HepG2 (cell line): ENCODE data around the gene DOK1. TPM values are rescaled to one million over a fixed set of nuclear protein-coding genes. Genes with fewer than 3 reads are reported as not detected.

Experiments used
- AHR ChIP-seq: IDR thresholded peaks from 2 replicates; pipeline ENCODE4 v1.6.1; 2018; ENCODE audit warnings: missing genetic modification reagents, missing compliant biosample characterization
- CSRNP2 ChIP-seq: sonication (generic); formaldehyde crosslinking; conservative IDR thresholded peaks from 2 replicates; pipeline ENCODE4 v1.8.0; 2022; ENCODE audit warnings: low read depth, missing genetic modification reagents
- DRAP1 ChIP-seq: IDR thresholded peaks from 2 replicates; pipeline ENCODE4 v1.6.1; 2016; ENCODE audit warnings: missing genetic modification reagents, missing compliant biosample characterization
- ERF ChIP-seq: IDR thresholded peaks from 2 replicates; pipeline ENCODE4 v1.6.1; 2018; ENCODE audit warnings: missing biosample characterization, missing genetic modification reagents
- FOSL2 ChIP-seq: sonication (generic); formaldehyde crosslinking; IDR thresholded peaks from 2 replicates; pipeline ENCODE4 v1.4.0; 2020; ENCODE audit warnings: missing genetic modification reagents
- FOXP1 ChIP-seq, 2 experiments: fragments of 450-650 bp in 1 of 2; IDR thresholded peaks; 2 replicates each; pipeline ENCODE4 v1.6.1; 2017 to 2018; ENCODE audit warnings: antibody characterized with exemption in 1 of 2
- KLF12 ChIP-seq: sonication (generic); formaldehyde crosslinking; IDR thresholded peaks from 2 replicates; pipeline ENCODE4 v1.4.0; 2020; ENCODE audit warnings: missing genetic modification reagents, borderline replicate concordance
- MIER2 ChIP-seq: IDR thresholded peaks from 2 replicates; pipeline ENCODE4 v1.6.1; 2016; ENCODE audit warnings: missing biosample characterization, missing genetic modification reagents
- NFRKB ChIP-seq: fragments of 450-650 bp; IDR thresholded peaks from 2 replicates; pipeline ENCODE4 v1.6.1; 2017
- RFXAP ChIP-seq: sonication (generic); formaldehyde crosslinking; IDR thresholded peaks from 2 replicates; pipeline ENCODE4 v1.4.0; 2020; ENCODE audit warnings: missing genetic modification reagents, borderline replicate concordance
- SMAD9 ChIP-seq: sonication (generic); formaldehyde crosslinking; IDR thresholded peaks from 2 replicates; pipeline ENCODE4 v1.5.1; 2020; ENCODE audit warnings: mild to moderate bottlenecking, missing genetic modification reagents
- TGIF2 ChIP-seq: IDR thresholded peaks from 2 replicates; pipeline ENCODE4 v1.6.1; 2016; ENCODE audit warnings: control low read depth, missing compliant biosample characterization
- THYN1 ChIP-seq: sonication (generic); formaldehyde crosslinking; IDR thresholded peaks from 2 replicates; pipeline ENCODE4 v1.8.1; 2023; ENCODE audit warnings: low read depth, mild to moderate bottlenecking, moderate library complexity, missing genetic modification reagents, borderline replicate concordance
- TRIM24 ChIP-seq: sonication (generic); formaldehyde crosslinking; IDR thresholded peaks from 2 replicates; pipeline ENCODE4 v1.8.0; 2022; ENCODE audit warnings: mild to moderate bottlenecking, missing genetic modification reagents
- U2AF1 ChIP-seq: fragments of 200-400 bp; formaldehyde crosslinking; optimal IDR thresholded peaks from 2 replicates; pipeline ENCODE3; 2017; ENCODE audit warnings: mild to moderate bottlenecking, low read depth, low read length
- YEATS2 ChIP-seq: sonication (generic); formaldehyde crosslinking; IDR thresholded peaks from 2 replicates; pipeline ENCODE4 v1.4.0; 2020; ENCODE audit warnings: missing genetic modification reagents, borderline replicate concordance
- ZBTB43 ChIP-seq: sonication (generic); formaldehyde crosslinking; conservative IDR thresholded peaks from 2 replicates; pipeline ENCODE4 v1.4.0; 2020; ENCODE audit warnings: missing genetic modification reagents
- ZNF160 ChIP-seq: sonication (generic); formaldehyde crosslinking; IDR thresholded peaks from 2 replicates; pipeline ENCODE4 v1.8.0; 2022; ENCODE audit warnings: mild to moderate bottlenecking, inconsistent platforms, missing genetic modification reagents
- ZNF468 ChIP-seq: sonication (generic); formaldehyde crosslinking; IDR thresholded peaks from 2 replicates; pipeline ENCODE4 v1.8.0; 2022; ENCODE audit warnings: mild to moderate bottlenecking, moderate library complexity, missing genetic modification reagents
- ZNF552 ChIP-seq: sonication (generic); formaldehyde crosslinking; IDR thresholded peaks from 2 replicates; pipeline ENCODE4 v1.9.0; 2022; ENCODE audit warnings: missing genetic modification reagents, mild to moderate bottlenecking, borderline replicate concordance
- ZNF576 ChIP-seq: sonication (generic); formaldehyde crosslinking; IDR thresholded peaks from 2 replicates; pipeline ENCODE4 v1.4.0; 2020; ENCODE audit warnings: mild to moderate bottlenecking, missing genetic modification reagents
- ZNF703 ChIP-seq: sonication (generic); formaldehyde crosslinking; IDR thresholded peaks from 2 replicates; pipeline ENCODE4 v1.5.1; 2020; ENCODE audit warnings: missing genetic modification reagents, mild to moderate bottlenecking, moderate library complexity, borderline replicate concordance
- ZNF746 ChIP-seq: sonication (generic); formaldehyde crosslinking; IDR thresholded peaks from 2 replicates; pipeline ENCODE4 v1.8.0; 2022; ENCODE audit warnings: mild to moderate bottlenecking, missing genetic modification reagents
- ZUFSP ChIP-seq: sonication (generic); formaldehyde crosslinking; IDR thresholded peaks from 2 replicates; pipeline ENCODE4 v1.9.0; 2021; ENCODE audit warnings: missing genetic modification reagents, mild to moderate bottlenecking, borderline replicate concordance
- polyA plus RNA-seq, 8 experiments: library from polyadenylated mRNA; depleted of rRNA in 3 of 8; stranded (reverse) in 7 of 8; unstranded in 1 of 8; fragments of >200 nt; fragmentation: Illumina TruSeq in 4 of 8; extraction: Trizol in 4 of 8; gene quantifications; 2 replicates each; pipeline versions ENCODE4 v1.2.1 to v1.2.3, GENCODE V29; 2011 to 2016; ENCODE audit warnings: low read depth in 4 of 8, missing spikeins in 1 of 8, mixed read lengths in 1 of 8; ENCODE audit not compliant: insufficient read depth in 1 of 8
- total RNA-seq, 5 experiments: library from RNA; depleted of rRNA; stranded (reverse); fragments of >200 nt; fragmentation: Illumina TruSeq; extraction: Trizol; gene quantifications; 2 replicates each; pipeline ENCODE4 v1.2.3, GENCODE V29; 2016; ENCODE audit warnings: low read depth in 1 of 5

The DOK1 gene
- total and polyA plus RNA-seq, 2 of the 13 experiments (the other 11 are each of a cell fraction or from before 2014, with no cell fraction given): 0.53 to 0.74 TPM

GRCh38 chr2:74525717-74526648 lies 28.5 kb upstream of the DOK1 start, which contains the start of gene DQX1 (continued):
- TF ChIP-seq TGIF2 (CRISPR knock-in tag) (no peak; the same call in none of the 2 replicates), ZNF746 (CRISPR knock-in tag) (no peak), ZNF468 (CRISPR knock-in tag) (no peak), DRAP1 (peak; percentile 98), ZNF703 (no peak; the same call in 1 of the 2 replicates), KLF12 (peak; percentile 55; the same call in 1 of the 2 replicates), U2AF1 (no peak), ERF (CRISPR knock-in tag) (peak; percentile 89), NFRKB (no peak), ZNF576 (CRISPR knock-in tag) (no peak), FOXP1 (IDR thresholded peaks at IDR 0.05) (no peak), FOXP1 (CRISPR knock-in tag; IDR thresholded peaks at IDR 0.05) (0 out of 2 replicates have a peak, but pooled peaks have one; percentile 13), ZNF552 (CRISPR knock-in tag) (no peak), MIER2 (CRISPR knock-in tag) (peak; percentile 45; the same call in 1 of the 2 replicates), SMAD9 (no peak), YEATS2 (CRISPR knock-in tag) (peak; percentile 76; the same call in 1 of the 2 replicates), CSRNP2 (CRISPR knock-in tag) (no peak), ZUFSP (CRISPR knock-in tag) (no peak), TRIM24 (CRISPR knock-in tag) (no peak), RFXAP (CRISPR knock-in tag) (no peak; the same call in 1 of the 2 replicates), THYN1 (CRISPR knock-in tag) (no peak), ZBTB43 (CRISPR knock-in tag) (no peak; the same call in 1 of the 2 replicates), AHR (CRISPR knock-in tag) (peak; percentile 57; the same call in 1 of the 2 replicates), FOSL2 (CRISPR knock-in tag) (peak; percentile 48; the same call in 1 of the 2 replicates), ZNF160 (CRISPR knock-in tag) (no peak)
